ENCODE measurements around the gene GPR180.

GPR180 gene

DNA sequence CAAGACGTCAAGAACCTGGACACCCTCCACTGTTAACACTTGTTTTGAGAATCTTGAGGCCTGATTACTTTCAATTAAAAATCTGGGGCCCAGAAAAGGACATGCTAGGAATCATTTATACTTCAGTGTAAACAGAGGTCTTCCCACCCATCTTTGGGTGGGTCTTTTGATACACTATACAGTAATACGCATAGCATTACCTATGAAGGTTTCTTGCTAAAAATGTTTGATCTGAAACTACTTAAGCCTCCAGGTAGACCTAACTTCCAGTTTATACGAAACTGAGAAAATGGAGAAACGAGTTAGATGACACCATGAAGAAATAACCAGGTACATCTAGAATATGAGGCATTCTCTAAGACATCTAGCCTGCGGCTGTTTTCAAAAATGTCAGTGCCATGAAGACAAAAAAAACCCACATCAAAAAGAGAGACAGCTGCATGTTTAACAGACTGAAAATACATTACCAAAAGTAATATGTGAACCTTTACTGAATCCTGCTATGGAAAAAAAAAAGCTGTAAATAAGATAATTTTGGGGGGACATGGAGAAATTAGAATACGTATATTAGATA, 42.3 kb upstream of the GPR180 start:
- no peak overlapping the region for H3K27ac ChIP-seq
- no peak for TF ChIP-seq CTCF (conservative IDR thresholded peaks at IDR 0.05)

DNA sequence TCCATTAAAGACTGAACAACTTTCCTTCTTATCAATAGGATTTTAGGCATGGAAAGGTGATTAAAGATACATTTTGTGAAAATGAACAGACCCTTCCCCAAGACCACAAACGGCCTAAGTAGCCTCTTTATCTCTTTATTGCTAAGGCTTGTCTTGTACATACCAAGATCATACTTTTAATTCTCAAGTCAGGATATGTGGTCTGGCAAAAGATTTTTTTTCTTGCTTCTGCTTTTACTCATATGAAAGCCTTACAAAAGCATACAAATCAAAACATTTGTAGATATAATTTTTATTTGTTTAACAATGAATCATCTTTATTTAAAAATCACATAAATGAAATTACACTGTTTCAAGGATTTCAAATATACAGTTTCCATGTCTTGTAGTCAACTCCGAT, 41.5 kb upstream of the GPR180 start:
- TF ChIP-seq CTCF (conservative IDR thresholded peaks at IDR 0.05), result no peak
- H3K27ac ChIP-seq, result no peak overlapping the region

DNA sequence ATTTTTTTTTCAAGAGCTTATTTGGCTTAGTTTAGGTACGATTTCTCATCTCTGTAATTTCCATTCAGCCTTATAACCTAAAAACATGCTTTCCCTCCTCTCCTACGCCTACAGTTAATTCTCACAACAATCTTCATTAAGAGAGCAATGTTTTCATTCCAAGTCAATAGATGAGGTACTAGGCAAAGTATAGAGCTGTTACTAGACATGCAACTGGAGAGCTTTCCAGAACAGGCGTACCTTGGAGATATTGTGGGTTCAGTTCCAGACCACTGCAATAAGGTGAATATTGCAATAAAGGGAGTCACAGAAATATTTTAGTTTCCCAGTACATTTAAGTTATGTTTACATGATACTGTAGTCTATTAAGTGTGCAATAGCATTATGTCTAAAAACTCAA, 40.5 kb upstream of the GPR180 start:
- TF ChIP-seq CTCF (conservative IDR thresholded peaks at IDR 0.05), result no peak
- H3K27ac ChIP-seq, result no peak overlapping the region

GRCh38 chr13:94567581-94567980, 34.1 kb upstream of the GPR180 start:
- no peak for TF ChIP-seq CTCF (conservative IDR thresholded peaks at IDR 0.05)
- no peak overlapping the region for H3K27ac ChIP-seq

- TF ChIP-seq CTCF (conservative IDR thresholded peaks at IDR 0.05), result no peak
- H3K27ac ChIP-seq, result no peak overlapping the region
Measured at GRCh38 chr13:94568443-94568842, 33.2 kb upstream of the GPR180 start.

DNA sequence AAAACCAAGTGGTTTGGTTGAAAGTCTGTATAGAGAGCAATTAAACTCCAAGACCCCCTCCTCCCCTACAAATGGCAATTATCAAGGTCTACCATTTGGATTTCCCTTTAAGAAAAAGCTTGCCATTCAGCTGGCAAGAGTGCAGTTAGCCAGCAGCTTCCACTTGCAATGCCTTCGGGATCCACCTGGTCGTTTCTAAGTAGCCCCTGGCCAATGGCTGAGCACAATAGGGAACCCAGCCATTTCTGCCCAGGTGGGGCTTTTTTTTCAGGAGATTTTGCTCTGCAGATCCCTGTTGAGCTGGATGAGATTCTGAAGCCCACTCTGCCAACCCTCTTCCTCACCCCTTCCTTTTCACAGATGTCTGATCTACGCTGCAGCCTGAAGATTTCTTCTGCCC, 32.0 kb upstream of the GPR180 start:
- TF ChIP-seq CTCF (conservative IDR thresholded peaks at IDR 0.05), result no peak
- no peak overlapping the region for H3K27ac ChIP-seq

- H3K27ac ChIP-seq, result no peak overlapping the region
- no peak for TF ChIP-seq CTCF (conservative IDR thresholded peaks at IDR 0.05)
Measured at GRCh38 chr13:94579063-94579462, 22.6 kb upstream of the GPR180 start.
